GM19452 (cell line): ENCODE results near the gene GK2.

ENCODE experiments used
- ATAC-seq: cut with Tn5 transposase; IDR thresholded peaks from one replicate; pipeline ENCODE4 v1.9.1; 2021; ENCODE audit not compliant: unreplicated experiment

Gene GK2

DNA sequence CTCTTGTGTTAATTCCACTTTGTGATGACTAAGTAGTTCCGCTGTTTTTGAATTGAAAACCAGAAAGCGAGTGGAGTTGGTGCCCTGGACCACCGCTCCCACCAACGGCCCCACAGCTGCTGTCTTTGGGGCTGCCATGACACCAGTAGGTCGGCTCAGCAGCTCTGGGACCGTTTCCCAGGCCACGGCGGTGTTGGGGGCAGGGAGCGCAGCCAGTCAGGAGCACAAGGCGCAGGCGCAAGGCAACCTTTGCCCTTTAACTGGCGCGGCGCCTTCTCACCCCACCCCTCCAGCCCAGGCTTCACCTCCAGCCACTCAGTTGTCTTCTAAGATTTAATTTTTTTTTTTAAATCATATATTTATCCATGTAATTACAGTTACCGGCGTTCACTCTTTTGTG lies at the start of gene GK2:
Gene GK2, minus strand, starts transcription at position 166 of the 400 bp plus-strand sequence. Its CDS starts 28 bp downstream, at position 138.
- no peak for ATAC-seq

DNA sequence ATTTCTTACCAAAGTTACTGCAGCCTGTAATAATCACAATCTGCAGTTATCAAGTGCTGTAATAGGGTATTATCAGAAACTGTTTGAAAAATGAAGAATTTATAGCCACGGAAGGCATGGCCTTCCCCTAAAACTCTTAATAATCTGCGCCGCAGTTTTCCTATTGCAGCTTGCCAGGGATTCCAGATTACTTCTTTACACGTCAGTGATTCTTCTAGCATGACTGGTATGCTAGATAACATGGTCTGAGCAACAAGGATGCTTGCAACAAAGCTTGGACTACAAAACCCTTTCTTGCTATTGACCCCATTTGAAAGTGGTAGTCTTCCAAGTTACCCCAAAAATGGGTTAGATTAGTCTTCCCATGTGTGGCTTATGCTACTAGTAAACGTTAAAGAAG lies 47.2 kb upstream of the GK2 start:
- no peak for ATAC-seq

DNA sequence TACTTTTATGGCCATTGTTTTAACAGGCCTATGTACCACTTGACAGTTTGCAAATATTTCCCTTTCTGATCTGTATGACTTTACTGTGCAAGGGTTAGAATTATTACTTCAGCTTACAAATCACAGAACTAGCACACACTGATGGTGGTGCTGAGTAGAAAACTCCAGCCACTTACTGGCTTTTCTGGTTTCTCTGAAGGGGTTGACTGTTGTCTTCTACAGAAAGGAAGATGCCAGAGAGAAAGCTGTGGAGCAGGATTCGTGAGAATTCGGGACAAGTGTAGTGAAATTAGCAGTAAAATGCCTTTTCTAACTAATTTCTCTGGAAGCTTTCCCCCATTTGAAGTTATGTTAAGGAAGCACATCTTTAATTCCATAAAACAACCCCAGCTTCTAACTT lies 46.6 kb upstream of the GK2 start:
- no peak for ATAC-seq

DNA sequence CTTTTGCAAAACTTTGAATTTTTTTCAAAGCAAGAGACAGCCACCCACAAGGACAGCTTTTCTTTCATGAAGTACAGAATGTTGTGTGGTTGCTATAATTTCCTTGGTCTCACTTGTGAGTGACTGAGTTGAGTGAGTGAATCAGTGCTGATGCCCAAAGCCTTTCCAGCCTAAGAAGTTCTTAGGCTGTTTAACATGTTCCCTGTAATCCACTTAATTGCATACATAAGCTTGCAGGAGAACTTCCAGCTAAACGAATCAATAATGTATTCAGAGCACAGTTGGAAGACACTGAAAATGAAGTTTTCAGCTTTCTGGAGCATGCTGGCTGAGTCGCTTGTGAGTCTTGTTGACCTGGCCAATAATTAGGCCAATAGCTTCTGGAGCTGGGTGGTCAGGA lies 42.0 kb upstream of the GK2 start:
- no peak for ATAC-seq

DNA sequence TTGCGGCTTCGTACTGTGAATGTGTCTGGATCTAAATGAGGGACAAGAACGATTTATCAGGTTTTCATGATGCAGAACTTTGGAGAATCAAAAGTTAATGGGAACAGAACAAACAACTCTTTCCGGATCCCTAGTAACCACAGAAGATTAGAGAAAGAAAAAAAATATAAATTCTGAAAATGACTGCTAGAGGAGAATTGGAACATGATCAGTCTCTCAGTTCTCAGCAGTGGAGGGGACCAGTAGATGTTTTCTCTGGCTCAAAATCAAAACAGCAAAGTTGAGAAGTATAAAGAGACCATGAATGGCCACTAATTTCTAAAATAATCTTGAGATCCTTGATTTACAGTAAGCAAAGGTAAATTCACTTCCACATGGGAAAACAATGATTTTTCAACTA lies 38.1 kb upstream of the GK2 start:
- no peak for ATAC-seq

DNA sequence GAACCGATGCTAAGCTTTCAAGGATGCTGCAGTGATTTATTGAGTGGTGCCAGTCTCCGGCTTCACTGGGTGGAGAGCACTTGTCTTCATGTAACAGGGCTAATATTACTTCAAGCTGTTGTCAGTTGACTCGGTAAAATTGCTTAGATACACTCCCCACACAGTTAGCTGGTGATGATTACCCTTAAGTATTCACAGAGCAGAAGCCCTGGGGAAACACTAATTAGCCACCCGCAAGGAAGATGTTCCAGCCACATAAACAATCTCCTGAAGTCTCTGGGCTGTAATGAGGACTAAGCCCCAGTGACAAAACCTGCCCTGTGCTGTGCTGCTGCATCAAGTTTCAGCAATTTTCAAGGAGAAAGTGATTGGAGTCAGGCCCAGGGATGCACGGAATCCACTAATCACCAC lies 37.3 kb upstream of the GK2 start:
- no peak for ATAC-seq

DNA sequence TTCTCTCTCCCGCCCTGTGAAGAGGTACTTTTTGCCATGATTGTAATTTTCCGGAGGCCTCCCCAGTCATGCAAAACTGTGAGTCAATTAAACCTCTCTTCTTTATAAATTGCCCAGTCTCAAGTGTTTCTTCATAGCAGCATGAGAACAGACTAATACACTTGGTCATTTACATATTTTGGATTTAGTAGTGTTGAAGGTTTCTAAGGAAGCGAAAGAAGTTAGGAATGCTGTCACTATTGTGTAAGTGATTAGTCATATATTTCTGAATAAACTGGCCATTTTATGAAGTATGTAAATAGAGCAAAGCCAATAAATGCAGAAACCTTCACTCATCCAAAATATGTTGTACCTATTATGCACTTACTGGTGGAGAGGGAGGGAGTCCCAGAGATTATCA lies 34.4 kb upstream of the GK2 start:
- ATAC-seq, result no peak

DNA sequence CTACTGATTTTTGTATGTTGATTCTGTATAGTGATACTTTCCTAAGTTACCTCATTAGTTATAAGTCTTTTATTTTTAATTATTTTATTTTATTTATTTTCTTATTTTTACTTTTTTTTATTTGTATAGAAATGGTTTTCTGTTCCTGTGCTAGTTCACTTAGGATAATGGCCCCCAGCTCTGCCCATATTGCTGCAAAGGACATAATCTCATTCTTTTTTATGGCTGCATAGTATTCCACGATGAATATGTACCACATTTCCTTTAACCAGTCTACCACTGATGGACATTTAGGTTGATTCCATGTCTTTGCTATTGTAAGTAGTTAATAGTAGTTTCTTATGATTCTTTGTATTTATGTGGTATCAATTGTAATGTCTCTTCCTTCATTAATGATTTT lies 31.5 kb upstream of the GK2 start:
- ATAC-seq, result no peak

DNA sequence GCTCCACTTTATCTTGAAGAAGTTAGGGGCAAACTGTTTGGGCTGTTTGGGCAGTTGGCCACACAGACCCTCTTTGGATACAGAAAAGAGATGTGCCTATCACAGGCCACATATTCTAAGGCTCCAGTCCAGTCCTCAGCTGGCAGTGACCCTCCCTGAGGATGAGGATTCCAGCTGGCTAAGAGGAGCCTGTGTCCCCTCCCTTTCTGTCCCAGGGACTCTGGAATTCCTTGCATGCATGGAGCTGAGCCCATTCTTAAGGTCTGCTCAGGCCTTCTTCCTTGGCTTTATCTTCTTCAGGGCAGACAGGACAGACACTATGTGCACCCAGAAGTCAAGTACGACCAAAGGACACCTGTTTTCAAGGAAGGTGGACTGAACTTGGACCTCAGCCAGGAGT lies 23.8 kb upstream of the GK2 start:
- ATAC-seq, result no peak

DNA sequence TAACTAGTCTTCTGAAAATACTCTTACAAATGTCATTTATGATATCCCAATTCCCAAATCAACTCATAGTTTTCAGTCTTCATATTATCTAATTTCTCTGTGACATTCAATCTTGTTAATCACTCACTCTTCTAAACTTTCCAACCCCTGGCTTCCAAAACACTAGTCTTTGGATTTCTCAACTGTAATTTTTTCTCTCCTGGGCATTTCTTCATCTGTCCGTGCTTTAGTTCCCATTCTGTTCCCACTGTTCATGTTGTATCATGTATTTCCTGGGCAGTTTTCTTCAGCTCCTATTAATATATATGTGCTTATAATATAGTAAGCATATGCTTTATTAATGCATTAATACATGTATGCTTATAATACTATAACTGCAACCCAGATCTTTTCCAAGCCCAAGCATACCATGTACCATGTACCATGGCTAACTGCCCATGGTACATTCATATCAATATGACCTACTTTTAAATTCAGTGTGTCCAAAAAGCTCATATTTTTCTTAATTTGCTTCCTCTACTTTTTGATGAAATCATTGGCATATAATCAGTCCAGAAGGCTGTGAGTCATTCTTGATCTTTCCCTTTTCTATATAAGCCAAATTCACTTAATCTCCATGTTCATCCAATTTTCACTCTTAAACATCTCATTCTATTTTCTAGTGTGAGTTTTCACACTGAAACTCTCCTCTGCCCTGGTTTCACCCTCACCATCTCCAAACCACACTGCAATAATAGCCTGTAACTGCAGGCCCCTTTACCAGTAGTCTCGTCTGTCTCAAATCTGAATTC lies 21.3 kb upstream of the GK2 start:
- ATAC-seq, result no peak

DNA sequence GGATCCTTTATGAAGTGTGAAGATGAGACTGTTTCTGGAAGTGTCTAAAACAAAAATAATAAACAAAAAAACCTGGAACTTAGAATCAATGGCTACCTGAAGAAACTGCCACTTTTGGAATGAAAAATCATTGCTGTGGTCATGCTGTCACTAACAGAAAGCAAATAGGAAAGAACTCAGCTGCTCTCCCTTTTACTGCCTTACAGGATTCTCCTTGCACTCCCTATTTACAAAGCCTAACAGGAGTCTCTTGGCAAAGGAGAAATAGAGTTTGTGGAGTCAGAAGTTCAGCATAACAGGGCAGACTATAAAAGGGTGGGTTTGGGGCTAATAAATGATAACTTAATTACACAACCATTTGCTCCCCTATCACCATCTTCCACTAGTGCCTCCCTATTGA lies 19.0 kb upstream of the GK2 start:
- no peak for ATAC-seq

DNA sequence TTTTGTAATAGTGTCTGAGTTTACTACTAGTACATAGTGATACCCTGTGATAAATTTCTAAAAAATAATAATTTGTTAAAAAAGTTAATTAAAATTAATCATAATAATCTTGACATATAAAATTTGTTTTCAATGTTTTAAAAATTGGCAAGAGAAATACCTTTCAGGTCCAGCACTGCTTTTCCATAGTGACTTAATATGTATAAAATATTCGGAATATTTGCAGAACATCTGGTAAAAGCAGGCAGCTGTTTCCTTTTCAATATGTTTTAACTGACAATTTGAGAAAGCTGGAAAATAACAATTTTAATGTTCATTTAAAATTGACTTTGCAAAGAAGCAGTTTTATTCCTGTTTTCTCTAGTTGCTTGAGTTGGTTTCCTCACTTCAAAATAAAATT lies 17.6 kb upstream of the GK2 start:
- ATAC-seq, result no peak

DNA sequence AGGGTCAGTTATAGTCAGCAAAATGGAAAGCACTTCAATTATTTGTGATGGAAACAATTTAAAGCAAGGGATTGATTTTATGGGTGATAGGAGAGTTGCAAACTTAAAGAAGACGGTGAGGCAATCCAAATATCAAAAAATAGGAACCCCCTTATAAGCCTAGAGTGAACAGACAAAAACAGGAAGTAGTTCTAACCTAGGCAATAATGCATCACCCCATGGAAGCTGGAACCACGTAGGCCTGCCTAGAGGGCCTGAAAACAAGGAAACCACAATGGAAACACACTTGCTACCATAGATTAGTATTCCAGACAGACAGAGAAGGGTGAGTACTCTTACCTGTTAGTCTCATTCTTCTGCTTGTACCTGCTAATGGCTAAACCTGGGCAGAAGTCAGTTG lies 13.5 kb upstream of the GK2 start:
- ATAC-seq, result no peak

DNA sequence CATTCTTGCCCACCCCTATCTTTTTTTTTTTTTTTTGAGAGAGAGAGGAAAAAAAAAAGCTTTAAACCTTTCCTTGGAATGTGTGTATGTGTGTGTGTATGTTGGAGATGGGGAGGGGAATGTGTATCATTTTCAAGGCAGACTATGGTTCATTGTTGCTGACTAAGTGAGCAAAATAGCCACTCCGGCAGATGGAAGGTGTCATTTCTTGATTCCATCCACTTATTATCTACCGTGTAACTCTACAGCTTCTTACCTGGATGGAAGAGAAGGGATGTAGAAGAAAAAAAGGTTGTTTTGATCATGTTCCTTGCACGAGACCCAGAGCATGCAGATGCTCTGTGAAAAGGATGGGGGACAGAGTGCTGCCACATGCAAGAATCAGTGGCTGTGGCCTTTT lies 5.9 kb upstream of the GK2 start:
- ATAC-seq, result no peak

DNA sequence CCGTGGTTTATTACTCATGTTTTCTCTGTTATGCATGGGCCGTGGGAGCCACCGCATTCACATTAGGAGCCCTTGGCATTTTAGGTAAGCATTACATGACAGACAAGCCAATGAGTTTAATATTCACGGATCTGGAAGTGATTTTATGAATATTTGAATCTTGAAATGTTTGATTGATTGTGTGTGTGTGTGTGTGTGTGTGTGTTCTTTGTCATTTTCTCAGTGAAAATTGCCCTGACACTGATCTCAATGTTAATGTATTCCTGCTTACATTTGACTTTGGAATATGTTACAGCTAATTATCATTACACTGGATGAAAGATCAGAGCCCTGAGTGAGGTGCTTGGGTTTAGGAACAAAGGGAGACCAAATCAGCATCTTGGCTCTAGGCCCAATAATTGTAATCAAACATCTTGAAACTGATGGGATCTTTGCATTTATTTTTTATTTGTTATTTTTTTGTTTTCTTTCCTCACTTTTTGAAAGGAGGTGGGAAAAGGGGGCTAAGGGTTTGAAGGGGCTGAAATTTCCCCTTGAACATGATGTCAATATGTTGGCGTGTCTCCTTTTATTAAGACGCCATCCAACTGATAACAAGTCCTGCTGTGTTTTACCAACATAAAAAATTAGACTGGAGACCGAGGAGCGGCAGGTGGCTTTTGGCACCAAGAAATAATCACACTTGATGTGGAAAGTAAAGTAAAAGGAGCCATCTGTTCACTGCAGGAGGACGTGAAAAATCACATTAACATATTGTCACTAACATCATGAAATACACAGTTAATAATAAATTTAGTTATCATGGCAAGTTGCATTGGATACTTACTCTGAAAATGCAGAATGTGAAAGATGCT lies 5.2 kb upstream of the GK2 start:
- ATAC-seq, result no peak

DNA sequence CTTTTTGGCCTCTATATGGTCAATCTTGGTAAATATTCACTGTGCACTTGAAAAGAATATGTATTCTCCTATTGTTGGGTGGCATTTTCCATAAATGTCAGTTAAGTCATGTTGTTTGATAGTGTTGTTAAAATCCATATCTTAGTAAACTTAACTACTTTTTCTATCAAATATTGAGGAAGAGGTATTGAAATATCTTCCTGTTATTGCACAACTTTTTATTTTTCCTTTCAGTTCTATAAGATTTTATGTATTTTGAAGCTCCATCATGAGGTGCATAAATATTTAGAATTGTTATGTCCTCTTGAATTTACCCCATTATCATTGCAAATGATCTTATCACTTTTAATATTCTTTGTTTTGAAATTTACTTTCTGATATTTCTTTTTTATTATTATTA lies 3.4 kb downstream of the GK2 start:
- no peak for ATAC-seq

DNA sequence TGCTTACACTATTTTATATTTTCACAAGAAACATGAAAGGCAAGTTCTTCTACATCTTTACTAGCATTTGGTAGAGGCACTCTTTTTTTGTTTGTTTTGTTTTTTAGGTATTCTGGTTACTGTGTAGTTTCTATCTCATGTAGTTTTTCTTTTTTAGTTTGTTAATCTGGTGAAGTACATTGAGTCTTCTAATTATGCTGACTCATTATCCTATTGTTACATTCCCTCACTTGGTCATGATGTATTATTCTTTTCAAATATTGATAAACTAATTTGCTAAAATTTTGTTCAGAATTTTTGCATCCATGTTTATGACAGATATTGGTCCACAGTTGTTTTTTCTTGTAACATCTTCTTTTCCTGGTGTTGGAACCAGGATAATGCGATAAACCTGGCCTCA lies 4.7 kb downstream of the GK2 start:
- no peak for ATAC-seq

DNA sequence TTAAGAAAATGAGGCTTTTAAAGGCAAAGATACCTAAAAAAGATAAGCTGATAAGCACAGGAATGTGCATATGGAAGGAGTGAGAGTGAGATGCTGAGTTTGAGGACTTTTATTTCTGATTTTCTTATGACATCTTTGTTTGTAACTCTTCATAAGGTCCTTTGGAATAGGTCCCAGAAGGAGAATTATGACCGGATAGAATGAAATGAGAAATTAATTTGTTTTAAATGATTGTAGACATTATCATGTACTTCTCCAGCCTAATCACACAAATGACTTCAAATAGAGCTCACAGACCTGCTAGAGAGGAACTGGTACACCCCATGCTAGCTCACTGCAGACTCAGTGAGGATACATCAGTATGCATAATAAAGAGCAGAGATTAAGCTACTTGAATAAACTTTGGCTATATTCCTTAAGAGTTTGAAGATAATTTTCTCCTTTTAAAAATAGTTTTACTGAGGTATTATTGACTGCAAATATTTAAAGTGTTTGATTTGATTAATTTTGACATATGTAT lies 5.6 kb downstream of the GK2 start:
- no peak for ATAC-seq

DNA sequence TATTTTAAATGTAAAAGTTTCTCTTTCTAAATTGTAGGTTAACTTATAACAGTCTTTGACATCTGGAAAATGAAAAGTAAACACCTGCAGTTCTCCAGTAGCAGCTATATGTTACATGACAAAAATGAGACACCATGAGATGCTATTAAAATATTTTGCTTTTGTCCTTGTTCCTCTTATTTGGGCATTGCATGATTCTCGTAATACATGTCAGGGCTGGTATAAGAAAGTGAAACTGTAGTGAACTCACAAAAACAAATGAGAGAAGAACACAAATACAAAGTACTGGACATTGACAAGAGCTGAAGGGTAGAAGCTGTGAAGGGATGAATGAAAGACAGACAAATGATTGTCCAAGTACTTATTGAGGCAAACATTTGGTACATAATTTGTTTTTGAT lies 9.0 kb downstream of the GK2 start:
- no peak for ATAC-seq

DNA sequence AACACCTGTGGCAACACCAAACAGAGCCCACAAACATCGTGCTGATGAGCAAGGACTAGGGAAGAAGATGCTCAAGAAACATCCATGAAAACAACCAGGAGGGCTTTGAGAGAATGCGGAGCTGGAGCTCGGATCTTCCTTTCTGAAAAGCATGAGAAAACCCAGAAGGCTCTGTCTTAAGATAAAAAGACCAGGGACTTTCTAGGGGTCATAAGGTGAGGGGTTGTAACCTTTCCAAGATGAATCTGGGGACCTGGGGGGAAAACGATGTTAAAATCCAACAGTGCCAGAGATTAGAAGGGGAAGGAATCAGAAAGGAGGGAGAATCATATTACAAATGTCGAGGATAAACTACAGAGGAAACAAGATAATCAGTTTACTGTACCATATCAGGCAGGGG lies 10.1 kb downstream of the GK2 start:
- no peak for ATAC-seq

DNA sequence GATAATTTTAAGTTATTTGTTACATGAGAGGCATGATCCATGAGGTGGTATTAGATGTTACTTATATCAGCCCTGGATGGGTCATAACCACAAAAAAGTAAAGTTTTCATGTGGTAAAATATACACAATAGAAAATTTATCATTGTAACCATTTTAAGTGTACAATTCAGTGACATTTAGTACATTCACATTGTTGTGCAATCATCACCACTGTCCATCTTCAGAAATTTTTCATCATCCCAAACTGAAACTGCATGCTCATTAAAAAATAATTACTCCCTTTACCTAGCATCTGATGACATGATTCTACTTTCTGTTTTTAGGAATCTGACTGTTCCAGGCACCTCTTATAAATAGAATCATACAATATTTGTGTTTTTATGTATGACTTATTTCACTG lies 11.2 kb downstream of the GK2 start:
- no peak for ATAC-seq

DNA sequence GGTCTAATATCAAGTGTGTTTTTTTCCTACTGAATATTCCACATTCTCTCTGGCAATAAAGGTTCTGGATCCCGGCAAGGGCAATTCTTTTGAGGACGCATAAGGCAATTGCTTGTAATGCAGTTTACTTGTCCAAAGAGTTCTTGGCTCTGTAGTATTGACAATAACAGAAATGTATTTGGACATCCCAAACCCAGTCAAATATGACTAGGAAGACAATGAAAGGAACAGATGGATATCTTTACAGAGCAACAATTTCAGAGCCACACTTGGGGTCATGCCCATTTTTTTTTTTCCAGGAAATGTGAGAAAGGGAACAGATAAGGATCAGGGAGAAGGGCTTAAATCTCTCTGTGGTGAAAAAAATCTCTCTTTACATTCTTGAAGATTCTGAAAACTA lies 12.2 kb downstream of the GK2 start:
- ATAC-seq, result no peak
